ENCODE results near the gene ENO4.

Gene ENO4

DNA sequence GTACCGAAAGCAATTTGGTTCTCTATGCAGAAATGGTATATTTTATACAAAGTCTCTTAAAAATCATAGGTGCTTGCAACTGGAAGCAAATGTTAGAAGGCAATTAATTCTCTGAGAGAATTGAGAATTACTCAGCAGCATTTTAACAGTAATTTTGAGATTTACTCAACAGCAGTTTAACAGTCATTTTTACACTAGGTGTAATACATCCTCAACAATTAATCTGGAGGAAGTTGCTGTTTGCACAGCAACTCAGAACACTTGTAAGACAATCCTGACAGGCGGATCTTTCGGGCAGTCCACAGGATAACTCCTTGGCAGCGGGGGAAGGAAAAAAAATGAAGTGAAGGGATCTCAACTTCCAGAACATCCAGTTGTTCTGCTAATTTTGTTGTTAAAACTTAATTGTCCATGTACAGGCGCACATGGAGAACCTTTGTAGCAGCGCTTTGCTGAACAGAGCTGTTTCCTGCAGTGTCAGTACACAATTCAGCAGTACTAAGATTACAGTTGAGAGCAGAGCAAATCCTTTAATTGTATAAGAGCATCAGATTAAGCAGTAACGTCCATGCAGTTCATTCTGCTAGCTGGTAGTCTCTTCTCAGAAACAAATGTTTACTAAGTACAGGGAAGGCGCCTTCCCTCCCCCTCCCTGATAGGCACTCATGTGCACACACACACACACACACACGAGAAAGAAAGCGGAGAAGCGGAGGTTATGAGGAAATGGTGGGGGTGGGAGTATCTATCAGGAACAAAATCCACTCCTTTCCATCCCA, 43.8 kb downstream of the ENO4 start:
- DNase-seq: peak; percentile 84
- H3K27me3 ChIP-seq (ENCODE audit: insufficient read depth, low read depth, severe bottlenecking): no peaks in the 10 kb centered on the region
- H3K27ac ChIP-seq: peak overlapping the region; percentile 77
- no peaks in the 10 kb centered on the region for H3K36me3 ChIP-seq
- TF ChIP-seq CTCF (IDR thresholded peaks at IDR 0.05; ENCODE audit: low read depth, low read length): no peak
- H3K4me3 ChIP-seq (ENCODE audit: low read depth, low read length): peak overlapping the region; percentile 37
- H3K9me3 ChIP-seq (ENCODE audit: severe bottlenecking): no peaks in the 10 kb centered on the region

GRCh38 chr10:116893686-116894037, 44.4 kb downstream of the ENO4 start:
- Histone ChIP-seq H3K27me3 (ENCODE audit: insufficient read depth, low read depth, severe bottlenecking) (no peaks in the 10 kb centered on the region), H3K9me3 (ENCODE audit: severe bottlenecking) (no peaks in the 10 kb centered on the region), H3K4me3 (ENCODE audit: low read depth, low read length) (peak overlapping the region; percentile 37), H3K36me3 (peaks cover 3% of the 10 kb centered on the region), H3K27ac (peak overlapping the region; percentile 77)
- no peak for DNase-seq
- no peak for TF ChIP-seq CTCF (IDR thresholded peaks at IDR 0.05; ENCODE audit: low read depth, low read length)

DNA sequence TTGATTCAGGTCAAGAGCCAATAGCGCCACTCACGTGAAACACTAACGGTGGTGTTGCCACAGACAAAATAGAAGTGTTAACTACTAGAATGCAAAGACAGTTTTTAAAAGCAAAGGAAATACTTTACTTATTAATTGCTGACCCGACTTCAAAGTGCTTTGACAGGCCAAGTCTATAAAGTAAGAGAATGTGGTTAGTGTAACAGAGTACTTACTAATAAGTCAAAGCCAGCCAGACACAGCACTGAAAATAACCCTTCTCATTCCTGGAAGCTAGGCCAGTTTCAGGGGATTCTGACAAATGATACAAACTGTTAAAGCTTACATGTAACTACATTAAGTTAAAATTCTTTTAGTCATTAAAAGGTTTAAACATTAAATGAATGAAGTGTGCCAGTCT, 50.3 kb downstream of the ENO4 start:
- TF ChIP-seq CTCF (IDR thresholded peaks at IDR 0.05; ENCODE audit: low read depth, low read length): no peak
- DNase-seq: no peak
- H3K27ac ChIP-seq: no peak overlapping the region
- H3K36me3 ChIP-seq: peaks cover 35% of the 10 kb centered on the region
- H3K27me3 ChIP-seq (ENCODE audit: insufficient read depth, low read depth, severe bottlenecking): no peaks in the 10 kb centered on the region
- H3K4me3 ChIP-seq (ENCODE audit: low read depth, low read length): no peak overlapping the region
- H3K9me3 ChIP-seq (ENCODE audit: severe bottlenecking): no peaks in the 10 kb centered on the region

- no peak for TF ChIP-seq CTCF (IDR thresholded peaks at IDR 0.05; ENCODE audit: low read depth, low read length)
- Histone ChIP-seq H3K9me3 (ENCODE audit: severe bottlenecking) (no peaks in the 10 kb centered on the region), H3K36me3 (peaks cover 35% of the 10 kb centered on the region), H3K4me3 (ENCODE audit: low read depth, low read length) (no peak overlapping the region), H3K27ac (no peak overlapping the region), H3K27me3 (ENCODE audit: insufficient read depth, low read depth, severe bottlenecking) (no peaks in the 10 kb centered on the region)
- no peak for DNase-seq
Observed at GRCh38 chr10:116905845-116906210, 56.5 kb downstream of the ENO4 start.

GRCh38 chr10:116907245-116907987, 58.1 kb downstream of the ENO4 start:
- no peak for DNase-seq
- H3K27ac ChIP-seq: no peak overlapping the region
- peaks cover 27% of the 10 kb centered on the region for H3K36me3 ChIP-seq
- no peak overlapping the region for H3K4me3 ChIP-seq (ENCODE audit: low read depth, low read length)
- no peak for TF ChIP-seq CTCF (IDR thresholded peaks at IDR 0.05; ENCODE audit: low read depth, low read length)
- H3K9me3 ChIP-seq (ENCODE audit: severe bottlenecking): no peaks in the 10 kb centered on the region
- no peaks in the 10 kb centered on the region for H3K27me3 ChIP-seq (ENCODE audit: insufficient read depth, low read depth, severe bottlenecking)
